ENCODE results near the gene NTM.
"Not testable (repeated sequence)": the region's sequence is repeated elsewhere in the genome, so short reads cannot be mapped to it uniquely, and the experiment has no call there.

The NTM gene

GRCh38 chr11:131488238-131488637 is 117.8 kb downstream of the NTM start:
- DNase-seq (ENCODE audit: extremely low spot score, insufficient read length, low read depth): no peak
- no peak for FAIRE-seq

DNA sequence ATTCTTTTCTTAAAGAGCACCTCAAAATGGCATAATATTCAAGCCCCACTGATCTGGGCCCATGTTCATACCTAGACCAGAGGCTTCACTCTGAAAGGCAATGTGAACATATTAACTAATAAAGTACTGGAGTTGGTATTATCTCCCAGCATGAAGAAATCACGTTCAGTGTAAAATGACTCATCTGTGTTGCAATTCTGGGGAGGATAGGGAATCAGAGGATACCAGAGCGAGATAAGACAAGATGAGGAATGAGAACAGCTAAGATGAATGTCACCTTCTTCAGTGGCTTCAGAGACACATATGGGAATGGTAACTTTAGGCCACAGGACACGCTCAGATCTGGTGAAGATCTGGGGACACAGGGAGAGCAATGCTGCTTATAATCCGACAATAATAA is 121.1 kb downstream of the NTM start:
- no peak for FAIRE-seq
- DNase-seq (ENCODE audit: extremely low spot score, insufficient read length, low read depth): no peak

DNA sequence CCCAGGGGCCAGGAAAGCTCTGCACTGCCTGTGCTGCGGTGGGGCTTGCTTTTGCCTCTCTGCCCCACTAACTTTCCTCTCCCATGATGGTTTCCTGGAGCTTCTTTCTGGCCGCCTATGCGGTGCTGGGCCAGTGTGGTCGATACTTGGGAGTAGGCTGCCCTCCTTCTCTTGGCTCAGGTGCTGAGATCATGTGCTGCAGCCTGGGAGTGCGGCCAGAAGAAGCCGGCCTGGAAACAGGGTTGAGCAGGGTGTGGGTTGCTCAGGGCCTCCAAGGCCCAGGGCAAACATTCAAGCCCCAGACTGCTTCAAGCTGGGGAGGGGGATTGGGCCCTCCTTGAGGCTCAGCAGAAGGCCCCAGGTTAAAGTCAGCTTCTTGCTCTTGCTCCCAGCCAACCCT is 125.0 kb downstream of the NTM start:
- DNase-seq (ENCODE audit: extremely low spot score, insufficient read length, low read depth) (no peak), FAIRE-seq (no peak)

- FAIRE-seq; DNase-seq (ENCODE audit: extremely low spot score, insufficient read length, low read depth): not testable (repeated sequence)
These were observed 127.3 kb downstream of the NTM start for GRCh38 chr11:131497686-131498085.

- no peak for DNase-seq (ENCODE audit: extremely low spot score, insufficient read length, low read depth)
- FAIRE-seq: no peak
These were observed 128.3 kb downstream of the NTM start for GRCh38 chr11:131498631-131499160.

DNA sequence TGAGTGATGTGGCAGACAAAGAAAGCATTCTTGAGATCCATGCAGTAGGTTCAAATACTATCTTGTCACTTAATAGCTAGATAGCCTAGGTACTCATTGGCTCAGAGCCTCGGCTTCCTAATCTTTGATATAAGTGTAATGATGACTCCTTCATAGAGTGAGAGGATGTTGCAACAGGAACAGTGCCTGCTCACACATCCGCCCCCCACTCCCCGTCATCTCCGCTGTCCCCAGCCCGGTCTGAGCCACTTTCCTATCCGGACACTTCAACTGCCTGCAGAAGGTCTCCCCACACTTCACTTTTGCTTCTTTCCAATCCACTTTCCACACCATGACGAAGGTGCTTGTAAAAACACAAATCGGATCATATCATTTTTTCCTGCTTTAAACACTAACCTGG is 128.8 kb downstream of the NTM start:
- DNase-seq (ENCODE audit: extremely low spot score, insufficient read length, low read depth) (no peak), FAIRE-seq (no peak)

DNA sequence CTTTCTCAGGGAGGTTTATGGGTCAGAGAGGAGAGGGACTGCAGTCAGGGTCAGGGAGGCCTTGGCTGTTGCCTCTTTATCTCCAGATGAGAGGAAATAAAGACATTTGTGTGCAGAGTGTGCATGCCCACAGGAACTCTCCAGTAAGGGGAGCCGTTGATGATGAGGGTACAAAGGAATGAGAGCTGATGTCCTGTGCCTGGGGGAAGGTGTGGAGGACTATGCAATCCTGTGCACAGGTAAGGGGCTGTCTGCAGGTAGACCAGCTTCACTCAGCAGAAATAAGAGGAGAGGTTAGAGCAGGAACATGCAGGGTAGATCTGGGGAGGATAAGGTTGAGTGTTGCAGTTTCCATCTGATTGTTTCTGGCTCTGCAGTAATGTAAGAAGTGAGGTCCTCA is 132.6 kb downstream of the NTM start:
- DNase-seq (ENCODE audit: extremely low spot score, insufficient read length, low read depth) (no peak), FAIRE-seq (no peak)

GRCh38 chr11:131504199-131504949 is 134.0 kb downstream of the NTM start:
- DNase-seq (ENCODE audit: extremely low spot score, insufficient read length, low read depth) (no peak), FAIRE-seq (no peak)

DNA sequence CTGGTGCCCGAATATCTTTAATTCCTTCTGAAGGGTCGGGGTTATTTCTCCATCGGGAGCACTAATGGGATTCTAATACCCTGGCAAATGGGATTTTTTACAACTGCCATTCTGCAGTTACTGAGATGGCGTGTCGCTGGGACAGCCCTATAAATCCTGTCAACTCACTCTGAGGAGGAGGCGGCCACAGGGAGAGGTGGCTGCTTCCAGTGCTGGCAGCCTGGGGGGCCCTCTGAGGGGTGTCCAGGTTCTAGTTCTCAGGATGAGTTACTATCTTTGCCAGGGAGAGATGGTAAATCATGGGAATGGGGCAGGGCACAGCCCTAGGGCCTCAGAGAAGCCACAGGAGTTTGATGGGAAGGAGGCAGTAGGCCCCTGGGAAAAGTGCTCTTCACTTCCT is 135.9 kb downstream of the NTM start:
- DNase-seq (ENCODE audit: extremely low spot score, insufficient read length, low read depth) (no peak), FAIRE-seq (no peak)

- FAIRE-seq (no peak), DNase-seq (ENCODE audit: extremely low spot score, insufficient read length, low read depth) (no peak)
These were observed 140.2 kb downstream of the NTM start for GRCh38 chr11:131510662-131511061.

DNA sequence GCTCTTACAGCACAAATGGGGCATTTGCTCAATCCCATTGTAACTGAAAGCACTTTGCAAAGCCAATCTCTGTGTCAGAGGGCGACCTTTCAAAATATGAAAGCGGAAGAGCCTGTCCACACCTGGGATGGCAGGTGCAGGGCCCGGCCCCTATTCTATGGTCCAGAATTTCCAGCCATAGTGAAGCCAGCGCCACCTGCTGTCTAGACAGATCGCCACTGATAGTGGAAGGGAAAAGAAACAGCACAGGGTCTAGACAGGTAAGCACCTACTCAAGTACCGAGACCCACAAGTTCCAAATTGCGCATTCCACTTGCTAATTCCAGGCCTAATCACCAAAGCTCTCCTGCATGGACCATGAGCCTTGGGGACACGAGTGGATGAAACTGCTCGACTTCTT is 141.4 kb downstream of the NTM start:
- DNase-seq (ENCODE audit: extremely low spot score, insufficient read length, low read depth) (peak; percentile 2), FAIRE-seq (no peak)

DNA sequence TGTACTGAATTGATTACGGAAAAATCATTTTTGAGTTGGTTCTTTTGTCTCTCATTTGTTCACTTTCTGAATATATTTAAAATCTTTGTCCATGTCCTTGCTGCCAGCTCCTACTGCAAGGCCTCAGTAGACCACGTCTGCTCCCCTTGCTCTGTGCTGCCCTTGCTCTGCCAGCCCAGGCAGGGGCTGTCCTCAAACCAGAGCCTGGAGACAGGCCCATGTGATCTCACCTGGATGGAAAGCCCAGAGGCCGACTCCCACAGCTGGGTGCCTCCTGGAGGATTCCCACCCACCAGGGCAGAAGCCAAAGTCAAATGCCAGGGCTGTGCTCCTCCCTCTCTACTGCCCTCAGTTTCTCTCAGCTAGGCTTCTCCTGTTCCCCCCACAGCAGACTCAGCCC is 141.8 kb downstream of the NTM start:
- FAIRE-seq (no peak), DNase-seq (ENCODE audit: extremely low spot score, insufficient read length, low read depth) (no peak)

DNA sequence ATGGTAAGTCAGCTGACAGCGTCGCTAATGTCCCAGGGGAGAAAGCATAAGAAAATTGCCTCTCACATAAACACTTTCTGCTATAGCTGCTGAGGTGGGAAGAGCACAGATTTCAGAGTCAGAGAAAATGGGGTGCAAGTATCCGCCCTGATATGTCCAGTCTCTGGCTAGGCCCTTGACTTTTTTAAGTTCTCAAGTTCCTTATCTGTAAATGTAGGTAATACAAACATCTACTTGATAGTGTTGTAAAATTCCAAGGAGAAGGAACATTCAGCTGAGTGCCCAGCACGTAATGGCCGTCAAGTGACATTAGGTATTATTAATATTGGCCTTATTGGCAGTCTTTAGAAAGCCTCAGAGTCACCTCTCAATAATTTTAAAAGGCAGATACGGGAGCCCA is 143.6 kb downstream of the NTM start:
- FAIRE-seq (no peak), DNase-seq (ENCODE audit: extremely low spot score, insufficient read length, low read depth) (no peak)

DNA sequence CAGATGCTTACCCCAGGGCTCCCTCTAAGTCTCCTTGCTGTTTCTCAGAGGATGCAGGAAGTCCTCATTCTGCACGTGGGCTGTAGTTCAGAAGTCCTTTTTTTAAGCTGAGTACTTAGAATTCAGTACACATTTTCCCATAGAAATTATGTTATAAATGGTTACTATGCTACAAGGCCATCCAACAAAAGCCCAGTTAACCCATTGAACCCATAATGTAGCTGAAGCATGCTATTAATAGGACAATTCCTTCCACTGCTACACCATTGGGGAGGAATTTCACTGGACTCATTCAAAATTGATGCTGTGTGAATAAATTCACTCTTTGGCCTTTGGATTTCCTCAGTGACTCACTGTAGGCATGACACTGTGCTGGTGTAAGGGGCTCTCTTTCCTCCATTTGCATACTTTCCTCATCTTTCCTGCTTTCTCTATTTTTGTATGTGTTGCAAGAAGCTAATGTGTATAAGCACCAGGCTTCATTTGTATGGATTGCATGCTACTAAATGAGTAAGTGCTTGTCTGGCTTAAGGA is 148.0 kb downstream of the NTM start:
- no peak for DNase-seq (ENCODE audit: extremely low spot score, insufficient read length, low read depth)
- FAIRE-seq: no peak

DNA sequence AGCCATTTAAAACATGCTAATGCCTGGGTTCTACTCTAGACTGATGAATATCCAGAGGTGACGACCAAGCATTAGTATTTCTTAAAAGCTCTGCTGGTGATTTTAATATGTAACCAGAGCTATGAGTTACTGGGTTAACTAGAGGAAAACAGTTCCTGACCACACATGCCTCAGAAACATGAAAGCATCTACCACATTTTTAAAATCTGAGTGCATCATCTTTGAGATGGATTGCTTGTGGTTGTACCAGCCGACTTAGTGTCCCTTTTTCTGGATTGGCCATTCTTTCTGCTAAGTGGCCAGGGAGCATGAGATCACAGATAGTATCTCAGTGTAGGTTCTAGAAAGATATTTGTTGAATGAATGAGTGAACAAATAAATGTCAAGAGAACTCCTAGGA is 152.4 kb downstream of the NTM start:
- FAIRE-seq (no peak), DNase-seq (ENCODE audit: extremely low spot score, insufficient read length, low read depth) (no peak)

DNA sequence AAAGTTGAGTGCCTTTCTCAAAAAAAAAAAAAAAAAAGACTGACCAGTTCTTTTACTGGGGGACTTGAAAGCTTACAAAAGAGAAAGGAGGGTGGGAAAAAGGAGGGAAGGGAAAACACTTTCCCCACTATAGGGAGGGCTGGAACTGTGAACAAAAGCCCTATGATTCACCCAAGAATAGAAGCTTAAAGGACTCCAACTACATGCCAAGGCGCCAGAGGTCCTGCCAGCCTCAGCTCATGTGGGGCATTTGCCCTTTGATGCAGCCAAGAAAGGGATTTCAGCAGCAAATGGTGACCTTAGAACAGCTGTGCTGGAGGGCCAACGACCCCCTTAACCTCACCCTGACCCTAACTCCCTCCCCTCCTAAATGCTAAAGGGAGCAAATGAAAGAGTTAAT is 160.0 kb downstream of the NTM start:
- no peak for FAIRE-seq
- DNase-seq (ENCODE audit: extremely low spot score, insufficient read length, low read depth): no peak

DNA sequence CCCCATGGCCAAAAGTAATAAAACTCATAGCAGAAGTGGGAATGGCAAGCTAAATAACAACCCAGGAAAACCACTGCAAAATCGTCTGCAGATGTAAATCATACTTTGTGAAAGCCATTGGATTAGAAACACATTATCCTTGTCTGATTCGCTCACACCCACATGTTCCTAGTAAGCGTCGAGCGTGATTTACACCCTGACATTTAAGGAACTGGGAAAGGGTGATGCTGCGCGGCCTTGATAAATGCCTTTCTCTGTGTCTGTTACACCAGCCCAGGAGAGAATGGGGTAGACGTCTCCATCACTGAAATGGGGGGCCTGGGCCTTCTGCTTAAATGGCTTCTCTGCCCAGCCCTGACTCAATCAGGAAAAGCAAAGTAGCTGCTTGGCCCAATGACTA is 162.7 kb downstream of the NTM start:
- FAIRE-seq (no peak), DNase-seq (ENCODE audit: extremely low spot score, insufficient read length, low read depth) (no peak)

DNA sequence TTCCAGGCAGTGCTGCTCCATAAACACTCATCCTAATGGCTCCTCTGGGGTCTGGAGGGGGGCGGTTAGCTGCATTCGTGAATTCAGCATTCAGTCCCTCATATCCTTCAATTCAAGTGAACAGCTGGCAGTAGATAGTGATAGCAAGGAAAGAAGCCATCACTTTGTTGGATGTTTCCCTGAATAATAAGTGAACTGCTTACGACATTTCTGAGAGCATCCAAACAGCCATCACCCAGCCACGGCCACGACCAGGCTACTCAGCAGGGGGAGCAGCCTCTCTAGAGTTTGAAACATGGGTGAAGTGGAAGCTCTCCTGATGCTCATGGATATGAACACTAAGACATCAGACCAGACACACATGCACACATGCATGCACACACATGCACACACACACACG is 163.6 kb downstream of the NTM start:
- FAIRE-seq (no peak), DNase-seq (ENCODE audit: extremely low spot score, insufficient read length, low read depth) (no peak)

DNA sequence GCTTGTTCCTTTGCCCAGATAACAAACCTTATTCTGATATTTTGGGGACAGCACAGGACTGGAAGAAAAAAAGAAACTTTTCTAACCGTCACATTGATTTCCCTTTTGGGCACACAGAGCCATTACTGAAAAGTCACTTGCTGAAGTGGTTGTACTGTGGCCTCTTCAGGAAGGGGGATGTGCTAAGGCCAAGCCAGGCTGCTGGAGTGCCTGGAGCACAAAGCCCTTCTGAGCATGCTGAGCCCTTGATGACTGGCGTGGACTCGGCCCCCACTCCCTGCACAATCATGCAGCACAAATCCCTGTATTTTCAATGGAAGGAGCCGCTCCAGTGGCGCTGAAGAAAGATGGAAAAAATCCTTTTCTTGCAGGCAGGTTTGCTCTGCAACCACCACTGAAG is 164.2 kb downstream of the NTM start:
- FAIRE-seq (no peak), DNase-seq (ENCODE audit: extremely low spot score, insufficient read length, low read depth) (no peak)

DNA sequence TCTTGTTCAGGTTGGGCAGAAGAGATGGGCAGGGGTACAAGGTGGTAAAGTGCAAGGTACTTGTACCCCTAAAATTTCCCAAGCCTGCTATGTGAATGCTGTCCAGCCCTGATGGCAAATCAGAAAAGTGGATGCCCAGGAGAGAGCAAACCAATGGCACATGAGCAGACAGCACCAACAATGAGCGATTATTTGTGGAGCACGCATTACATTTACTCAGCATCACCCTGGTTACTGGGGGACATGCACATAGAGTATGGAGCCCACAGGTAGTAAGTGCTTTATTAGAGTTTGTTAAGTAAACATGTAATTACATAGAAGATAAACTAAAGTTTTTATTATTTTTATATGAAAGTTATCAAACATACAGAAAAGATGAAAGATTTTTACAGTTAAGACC is 165.7 kb downstream of the NTM start:
- no peak for DNase-seq (ENCODE audit: extremely low spot score, insufficient read length, low read depth)
- FAIRE-seq: no peak

- no peak for FAIRE-seq
- DNase-seq (ENCODE audit: extremely low spot score, insufficient read length, low read depth): no peak
These were observed 166.8 kb downstream of the NTM start for GRCh38 chr11:131537196-131537595.

DNA sequence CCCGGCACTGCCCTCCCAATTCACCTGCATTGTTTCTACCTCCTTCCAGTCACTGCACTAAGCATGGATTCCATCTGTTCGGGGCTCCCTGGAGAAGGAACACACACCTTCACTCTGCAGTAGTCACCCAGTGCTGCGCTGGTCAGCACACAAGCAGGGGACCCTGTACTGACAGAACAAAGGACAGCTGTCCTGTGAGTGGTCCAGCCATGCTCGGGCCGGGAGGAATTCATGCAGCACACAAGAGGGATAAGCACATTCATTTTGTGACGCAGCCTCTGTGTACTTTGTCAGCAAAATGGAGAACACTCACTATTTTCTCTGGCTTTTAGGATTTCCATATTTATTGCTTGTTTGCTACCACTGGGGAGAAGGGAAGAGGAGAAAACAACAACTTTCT is 167.3 kb downstream of the NTM start:
- FAIRE-seq (no peak), DNase-seq (ENCODE audit: extremely low spot score, insufficient read length, low read depth) (no peak)

Data from GM18507 (cell line).